B cell (primary cell): Measurements from ENCODE around the gene HOXC9. TPM values are rescaled to one million over a fixed set of nuclear protein-coding genes. Genes with fewer than 3 reads are reported as not detected.
A peak's percentile ranks its signal among the peaks of the same experiment; 100 is the strongest.

ENCODE experiments used
- ATAC-seq: fragments of 200-7000 bp; cut with Tn5 transposase; one replicate; pipeline ENCODE4 v1.10.0; 2021; ENCODE audit warnings: low read depth, mild to moderate bottlenecking, moderate number of reproducible peaks, moderate library complexity
- CTCF ChIA-PET: fragments of 350-600 bp; sonication (Branson Sonifier 250); formaldehyde crosslinking; loops from one replicate; lab custom pipeline; 2021; ENCODE audit warnings: antibody characterized with exemption, inconsistent platforms; lab: Charles Lee
- POLR2A ChIA-PET: fragments of 350-600 bp; sonication (Branson Sonifier 250); formaldehyde crosslinking; loops from one replicate; lab custom pipeline; 2021; ENCODE audit warnings: antibody characterized with exemption; lab: Charles Lee
- DNase-seq: peaks from one replicate; pipeline ENCODE4 v3.0.0; 2013
- H2AFZ ChIP-seq: 2 replicates; pipeline ENCODE4 v1.6.1; 2012; ENCODE audit warnings: mild to moderate bottlenecking, low read depth, low read length; ENCODE audit not compliant: insufficient read depth, poor library complexity, severe bottlenecking
- H3K27ac ChIP-seq, 2 donors: 1 replicate in 1 of 2; 2 replicates in 1 of 2; pipeline ENCODE4 v1.5.1; 2012 to 2013; ENCODE audit warnings: low read length in 2 of 2, mild to moderate bottlenecking in 2 of 2, moderate library complexity in 1 of 2
- H3K27me3 ChIP-seq, 4 experiments: fragments of 200-600 bp in 1 of 4; sonication (generic) in 1 of 4; replicated peaks in 1 of 4; 1 replicate in 2 of 4; 2 replicates in 2 of 4; pipeline versions ENCODE4 v1.6.1 to v1.7.0; 2013 to 2016; ENCODE audit warnings: low read length in 3 of 4, mild to moderate bottlenecking in 2 of 4, mixed read lengths in 1 of 4, moderate library complexity in 1 of 4; ENCODE audit not compliant: insufficient read depth in 4 of 4, control insufficient read depth in 3 of 4; ENCODE audit errors: control extremely low read depth in 1 of 4
- H3K36me3 ChIP-seq, 2 experiments: replicated peaks in 1 of 2; 1 replicate in 1 of 2; 2 replicates in 1 of 2; pipeline versions ENCODE4 v1.6.1 to v1.7.1; 2013; ENCODE audit warnings: low read length in 1 of 2; ENCODE audit not compliant: insufficient read depth in 2 of 2, control insufficient read depth in 1 of 2; ENCODE audit errors: control extremely low read depth in 1 of 2, extremely low read depth in 1 of 2
- H3K4me1 ChIP-seq, 2 donors: fragments of 200-600 bp in 1 of 2; sonication (generic) in 1 of 2; 1 replicate in 1 of 2; 2 replicates in 1 of 2; pipeline versions ENCODE4 v1.5.1 to v1.6.1; 2013 to 2017; ENCODE audit warnings: low read length in 2 of 2; ENCODE audit not compliant: control insufficient read depth in 2 of 2, insufficient read depth in 2 of 2
- H3K4me2 ChIP-seq: replicated peaks from 2 replicates; pipeline ENCODE3; 2012; ENCODE audit warnings: mild to moderate bottlenecking, low read depth, low read length; ENCODE audit not compliant: poor library complexity, severe bottlenecking
- H3K4me3 ChIP-seq, 5 experiments: fragments of 200-600 bp in 1 of 5; sonication (generic) in 1 of 5; 1 replicate in 3 of 5; 2 replicates in 2 of 5; pipeline versions ENCODE4 v1.5.1 to v1.7.0; 2011 to 2016; ENCODE audit warnings: low read length in 4 of 5, mild to moderate bottlenecking in 4 of 5, low read depth in 2 of 5, control low read depth in 1 of 5, moderate library complexity in 1 of 5; ENCODE audit not compliant: insufficient read depth in 1 of 5; ENCODE audit errors: control extremely low read depth in 1 of 5, extremely low read depth in 1 of 5
- H3K79me2 ChIP-seq: fragments of 200-600 bp; sonication (generic); one replicate; pipeline ENCODE4 v1.6.0; 2016; ENCODE audit warnings: low read length; ENCODE audit not compliant: control insufficient read depth, insufficient read depth
- H3K9ac ChIP-seq: fragments of 200-600 bp; sonication (generic); 2 replicates; pipeline ENCODE4 v1.6.1; 2017; ENCODE audit warnings: mild to moderate bottlenecking, low read length, moderate library complexity
- H3K9me3 ChIP-seq, 3 donors: one replicate each; pipeline versions ENCODE4 v1.6.1 to v1.7.1; 2013; ENCODE audit warnings: low read length in 2 of 3; ENCODE audit not compliant: control insufficient read depth in 2 of 3, insufficient read depth in 1 of 3; ENCODE audit errors: control extremely low read depth in 1 of 3
- H4K20me1 ChIP-seq: 2 replicates; pipeline ENCODE4 v1.6.0; 2012; ENCODE audit warnings: mild to moderate bottlenecking, low read length; ENCODE audit not compliant: insufficient read depth, control insufficient read depth, poor library complexity, severe bottlenecking
- H3K27ac Mint-ChIP-seq: one replicate; pipeline ENCODE4 v1.8.0; 2021; ENCODE audit warnings: mixed read lengths
- H3K27me3 Mint-ChIP-seq: one replicate; pipeline ENCODE4 v1.8.0; 2021; ENCODE audit warnings: mixed read lengths
- H3K4me1 Mint-ChIP-seq: one replicate; pipeline ENCODE4 v1.8.0; 2021; ENCODE audit warnings: mixed read lengths
- H3K4me3 Mint-ChIP-seq: one replicate; pipeline ENCODE4 v1.8.0; 2021; ENCODE audit warnings: mixed read lengths
- H3K9me3 Mint-ChIP-seq: one replicate; pipeline ENCODE4 v1.8.0; 2022; ENCODE audit warnings: mixed read lengths; ENCODE audit not compliant: insufficient read depth
- EZH2 ChIP-seq: IDR thresholded peaks from 2 replicates; pipeline ENCODE4 v1.6.1; 2012; ENCODE audit warnings: borderline replicate concordance, low read depth, mild to moderate bottlenecking, moderate library complexity, low read length; ENCODE audit not compliant: insufficient read depth, poor library complexity, severe bottlenecking
- WGBS: methylation state at CpG from one replicate; pipeline ENCODE4 v1.1.5; 2013; ENCODE audit warnings: missing lambda C conversion rate; ENCODE audit not compliant: insufficient coverage; 5-methylcytosine and 5-hydroxymethylcytosine counted together
- intact Hi-C: fragments of 100-400 bp; cut with micrococcal nuclease; formaldehyde crosslinking; loops from one replicate; pipeline ENCODE4 v1.10.0; 2022
- polyA plus RNA-seq: library from polyadenylated mRNA; depleted of rRNA; stranded (reverse); fragments of >200 nt; gene quantifications from 2 replicates; pipeline ENCODE4 v1.2.3, GENCODE V29; 2012
- total RNA-seq, 2 donors: library from RNA; stranded (reverse); fragments of 120-200 nt in 1 of 2; gene quantifications; 1 replicate in 1 of 2; 2 replicates in 1 of 2; pipeline versions ENCODE4 v1.2.3 to v1.2.4, GENCODE V29; 2013 to 2022
- TF ChIP-seq, protein P1 (sequence below): fragments of 200-600 bp; IDR thresholded peaks from one replicate; pipeline ENCODE4 v1.8.0; 2022; ENCODE audit warnings: antibody characterized with exemption, mild to moderate bottlenecking

The HOXC9 gene
- total and polyA plus RNA-seq, 2 donors (not counting 1 experiment from before 2014, with no cell fraction given) = not detected

DNA sequence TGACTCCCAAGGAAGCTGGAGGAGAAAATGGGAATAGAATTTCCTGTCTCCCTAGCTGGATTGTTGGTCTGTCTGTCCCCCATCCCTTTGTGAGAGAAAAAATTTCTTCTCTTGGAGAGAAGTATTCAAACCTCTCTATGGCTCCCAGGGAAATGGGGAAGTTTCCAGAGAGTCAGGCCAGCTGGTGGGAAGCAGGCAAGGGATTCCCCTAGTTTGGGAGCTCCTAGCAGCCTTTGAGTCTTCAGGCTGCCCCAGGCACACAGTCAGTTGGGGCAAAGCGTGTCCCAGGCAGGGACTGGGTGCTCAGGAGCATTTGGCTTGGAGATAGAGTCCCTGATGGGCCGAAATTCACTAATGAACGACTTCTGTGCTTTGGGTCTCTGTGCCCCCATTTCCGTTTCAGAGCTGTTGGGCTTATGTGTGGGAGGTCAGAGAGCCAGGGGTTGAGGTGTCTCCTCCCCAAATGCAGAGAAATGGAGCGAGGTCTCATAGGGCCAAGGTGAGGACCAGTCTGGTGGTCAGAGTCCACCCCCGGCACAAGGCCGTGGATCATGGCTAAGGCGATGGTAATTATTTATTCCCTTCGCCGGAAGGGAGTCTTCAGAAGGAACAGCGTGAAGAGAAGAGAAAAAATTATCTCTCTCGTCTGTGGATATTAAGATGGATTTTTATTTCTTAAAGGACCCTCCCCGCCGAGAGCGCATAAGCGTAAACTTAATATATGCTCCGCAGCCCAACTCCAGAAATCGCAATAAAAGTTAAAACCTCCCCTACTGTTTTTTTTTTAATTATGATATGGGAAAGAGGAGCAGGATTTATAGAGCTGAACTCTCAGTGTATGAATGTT, 6.6 kb upstream of the HOXC9 start:
- peaks cover 92% of the 10 kb centered on the region for H3K27me3 Mint-ChIP-seq
- H3K9ac ChIP-seq = no peak overlapping the region
- H3K4me3 ChIP-seq = no peak overlapping the region
- no peak overlapping the region for H3K27ac ChIP-seq
- peaks cover 0 to 68% (median 0%) of the 10 kb centered on the region in 3 donors for H3K9me3 ChIP-seq
- DNase-seq (no peak), ATAC-seq (no peak)
- no peaks in the 10 kb centered on the region for H3K79me2 ChIP-seq
- intact Hi-C loops = no loop called here
- POLR2A ChIA-PET = no interaction called here
- no peaks in the 10 kb centered on the region for H4K20me1 ChIP-seq
- TF ChIP-seq EZH2 = no peak
- TF ChIP-seq, protein P1, sequence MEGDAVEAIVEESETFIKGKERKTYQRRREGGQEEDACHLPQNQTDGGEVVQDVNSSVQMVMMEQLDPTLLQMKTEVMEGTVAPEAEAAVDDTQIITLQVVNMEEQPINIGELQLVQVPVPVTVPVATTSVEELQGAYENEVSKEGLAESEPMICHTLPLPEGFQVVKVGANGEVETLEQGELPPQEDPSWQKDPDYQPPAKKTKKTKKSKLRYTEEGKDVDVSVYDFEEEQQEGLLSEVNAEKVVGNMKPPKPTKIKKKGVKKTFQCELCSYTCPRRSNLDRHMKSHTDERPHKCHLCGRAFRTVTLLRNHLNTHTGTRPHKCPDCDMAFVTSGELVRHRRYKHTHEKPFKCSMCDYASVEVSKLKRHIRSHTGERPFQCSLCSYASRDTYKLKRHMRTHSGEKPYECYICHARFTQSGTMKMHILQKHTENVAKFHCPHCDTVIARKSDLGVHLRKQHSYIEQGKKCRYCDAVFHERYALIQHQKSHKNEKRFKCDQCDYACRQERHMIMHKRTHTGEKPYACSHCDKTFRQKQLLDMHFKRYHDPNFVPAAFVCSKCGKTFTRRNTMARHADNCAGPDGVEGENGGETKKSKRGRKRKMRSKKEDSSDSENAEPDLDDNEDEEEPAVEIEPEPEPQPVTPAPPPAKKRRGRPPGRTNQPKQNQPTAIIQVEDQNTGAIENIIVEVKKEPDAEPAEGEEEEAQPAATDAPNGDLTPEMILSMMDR = no peak
- peak overlapping the region; percentile 50 for H3K4me3 Mint-ChIP-seq
- no peaks in the 10 kb centered on the region for H3K36me3 ChIP-seq
- no peak overlapping the region for H2AFZ ChIP-seq
- H3K9me3 Mint-ChIP-seq = no peaks in the 10 kb centered on the region
- no peak overlapping the region for H3K27ac Mint-ChIP-seq
- H3K4me1 ChIP-seq = peaks cover 36 to 67% of the 10 kb centered on the region in 2 donors
- whole genome bisulfite sequencing = 39% methylated on average over 7 of the region's 18 CpGs
- CTCF ChIA-PET = interaction anchor here (0.9 kb wide), 1 partner anchor 197 kb away, joined by 3 read pairs; no protein-coding TSS in a partner anchor
- H3K4me2 ChIP-seq = no peak overlapping the region
- H3K4me1 Mint-ChIP-seq = peaks cover 45% of the 10 kb centered on the region
- peaks cover 0 to 99% (median 89%) of the 10 kb centered on the region in 4 experiments for H3K27me3 ChIP-seq

DNA sequence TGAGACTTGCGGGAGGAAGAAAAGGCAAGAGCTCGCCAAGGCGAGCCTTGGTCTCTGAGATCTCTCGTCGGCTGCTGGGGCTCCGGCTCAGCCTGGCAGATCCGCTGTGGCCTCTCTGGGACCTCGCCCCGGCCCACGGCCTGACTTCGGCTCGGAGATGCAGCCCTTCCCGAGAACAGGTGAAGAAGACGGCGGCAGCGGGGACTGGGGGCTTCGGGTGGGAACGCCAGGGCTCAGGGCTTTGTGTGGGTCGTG, 6.0 kb upstream of the HOXC9 start:
- Histone ChIP-seq H2AFZ (no peak overlapping the region), H3K36me3 (no peaks in the 10 kb centered on the region), H3K9ac (no peak overlapping the region), H3K4me2 (peak overlapping the region; percentile 96), H4K20me1 (no peaks in the 10 kb centered on the region), H3K27ac (no peak overlapping the region), H3K4me3 (no peak overlapping the region), H3K9me3 (peaks cover 0 to 66% (median 0%) of the 10 kb centered on the region in 3 donors), H3K27me3 (peaks cover 0 to 99% (median 89%) of the 10 kb centered on the region in 4 experiments), H3K79me2 (no peaks in the 10 kb centered on the region), H3K4me1 (peaks cover 33 to 69% of the 10 kb centered on the region in 2 donors)
- no peaks in the 10 kb centered on the region for H3K9me3 Mint-ChIP-seq
- peak overlapping the region; percentile 75 for H3K27ac Mint-ChIP-seq
- ChIA-PET POLR2A (no interaction called here), CTCF (interaction anchor here (0.9 kb wide), 1 partner anchor 197 kb away, joined by 3 read pairs; no protein-coding TSS in a partner anchor)
- H3K27me3 Mint-ChIP-seq = peaks cover 92% of the 10 kb centered on the region
- intact Hi-C loops = no loop called here
- 8% methylated on average over 19 of the region's 19 CpGs for WGBS
- peak overlapping the region; percentile 50 for H3K4me3 Mint-ChIP-seq
- ATAC-seq (no peak), DNase-seq (no peak)
- H3K4me1 Mint-ChIP-seq = peaks cover 44% of the 10 kb centered on the region
- TF ChIP-seq, protein P1 = no peak
- no peak for TF ChIP-seq EZH2
